HCT116 (cell line): ENCODE results near the gene GALNT6. TPM values are rescaled to one million over a fixed set of nuclear protein-coding genes. Genes with fewer than 3 reads are reported as not detected.

Source experiments
- ATAC-seq: fragments of 200-7000 bp; cut with Tn5 transposase; 2 replicates; pipeline ENCODE4 v1.9.1; 2020; ENCODE audit warnings: mild to moderate bottlenecking, moderate library complexity
- BruUV-seq: library from RNA; stranded (reverse); fragments of 400-500 nt; replicated peaks from 2 replicates; lab custom pipeline; 2021; lab: Mats Ljungman, UMichigan
- CTCF ChIA-PET: fragments of 300-600 bp; sonication (Branson Sonifier 250); formaldehyde crosslinking; loops from one replicate; lab custom pipeline; 2021; ENCODE audit warnings: antibody characterized with exemption; lab: Charles Lee
- POLR2A ChIA-PET: fragments of 300-600, 350-600 bp; sonication (Branson Sonifier 250); formaldehyde crosslinking; loops from one replicate; lab custom pipeline; 2021; ENCODE audit warnings: antibody characterized with exemption; lab: Charles Lee
- RAD21 ChIA-PET, 2 experiments: fragments of 300-600 bp; sonication (Branson Sonifier 250); formaldehyde crosslinking; loops; one replicate each; lab custom pipeline; 2023; ENCODE audit warnings: low total read pairs in 2 of 2; ENCODE audit not compliant: uncharacterized antibody in 2 of 2, unreplicated experiment in 2 of 2, low non-redundant PET in 1 of 2; lab: Charles Lee
- DNase-seq: peaks from one replicate; pipeline ENCODE4 v3.0.0-alpha.2; 2010; ENCODE audit warnings: low read depth, low spot score
- H2AFZ ChIP-seq: fragments of 200-600 bp; shearing (Covaris generic), sonication (generic); 2 replicates; pipeline ENCODE4 v1.6.1; 2017; ENCODE audit warnings: low read depth, mixed run types, mixed read lengths, antibody characterized with exemption, low read length; ENCODE audit not compliant: poor library complexity, severe bottlenecking
- H3K27ac ChIP-seq: 2 replicates; pipeline ENCODE4 v1.5.1; 2012; ENCODE audit warnings: low read depth, low read length
- H3K27me3 ChIP-seq: fragments of 200-600 bp; sonication (generic); 2 replicates; pipeline ENCODE4 v1.6.1; 2016; ENCODE audit warnings: mixed run types, low read length, mixed read lengths; ENCODE audit not compliant: insufficient read depth
- H3K36me3 ChIP-seq, 2 experiments: fragments of 200-500 bp in 1 of 2; fragments of 200-600 bp in 1 of 2; sonication (Bioruptor generic) in 1 of 2; sonication (generic) in 1 of 2; 2 replicates each; pipeline versions ENCODE4 v1.5.1 to v1.6.1; 2014 to 2016; ENCODE audit warnings: low read length in 2 of 2, inconsistent platforms in 1 of 2, mixed read lengths in 1 of 2, mixed run types in 1 of 2; ENCODE audit not compliant: insufficient read depth in 2 of 2, control insufficient read depth in 1 of 2
- H3K4me1 ChIP-seq, 2 experiments: fragments of 200-600 bp in 1 of 2; sonication (generic) in 1 of 2; 2 replicates each; pipeline versions ENCODE4 v1.5.1 to v1.6.1; 2012 to 2017; ENCODE audit warnings: low read length in 2 of 2, inconsistent platforms in 1 of 2, mild to moderate bottlenecking in 1 of 2, mixed read lengths in 1 of 2, mixed run types in 1 of 2, moderate library complexity in 1 of 2; ENCODE audit not compliant: insufficient read depth in 2 of 2, control insufficient read depth in 1 of 2
- H3K4me2 ChIP-seq: fragments of 200-600 bp; sonication (generic); 2 replicates; pipeline ENCODE4 v1.6.1; 2017; ENCODE audit warnings: mixed run types, low read length, mixed read lengths
- H3K4me3 ChIP-seq, 2 experiments: fragments of 200-600 bp in 1 of 2; sonication (generic) in 1 of 2; replicated peaks in 1 of 2; 2 replicates each; pipeline ENCODE4 v1.5.1; 2011 to 2016; ENCODE audit warnings: low read length in 2 of 2, control low read depth in 1 of 2, low read depth in 1 of 2, mild to moderate bottlenecking in 1 of 2, mixed read lengths in 1 of 2, mixed run types in 1 of 2
- H3K79me2 ChIP-seq: fragments of 200-600 bp; sonication (generic); 2 replicates; pipeline ENCODE4 v1.6.1; 2017; ENCODE audit warnings: mild to moderate bottlenecking, mixed run types, low read length, moderate library complexity, mixed read lengths; ENCODE audit not compliant: insufficient read depth
- H3K9ac ChIP-seq: fragments of 200-600 bp; sonication (generic); 2 replicates; pipeline ENCODE4 v1.6.1; 2016; ENCODE audit warnings: low read length, mixed read lengths
- H3K9me2 ChIP-seq: fragments of 200-600 bp; sonication (generic), shearing (Covaris generic); 2 replicates; pipeline ENCODE4 v1.6.1; 2017; ENCODE audit warnings: mixed run types, mild to moderate bottlenecking, moderate library complexity; ENCODE audit not compliant: insufficient read depth
- H3K9me3 ChIP-seq, 2 experiments: fragments of 200-500 bp in 1 of 2; fragments of 200-600 bp in 1 of 2; sonication (Bioruptor generic) in 1 of 2; sonication (generic) in 1 of 2; 2 replicates each; pipeline ENCODE4 v1.6.1; 2014 to 2017; ENCODE audit warnings: low read length in 2 of 2, mixed read lengths in 2 of 2, inconsistent platforms in 1 of 2, low read depth in 1 of 2, mild to moderate bottlenecking in 1 of 2, mixed run types in 1 of 2, moderate library complexity in 1 of 2; ENCODE audit not compliant: control insufficient read depth in 1 of 2, insufficient read depth in 1 of 2
- H4K20me1 ChIP-seq: fragments of 200-600 bp; sonication (generic), shearing (Covaris generic); 2 replicates; pipeline ENCODE4 v1.6.1; 2017; ENCODE audit warnings: mixed run types, mild to moderate bottlenecking, moderate library complexity; ENCODE audit not compliant: insufficient read depth
- ATF3 ChIP-seq: IDR thresholded peaks from 2 replicates; pipeline ENCODE4 v1.6.1; 2012
- CBX3 ChIP-seq: IDR thresholded peaks from 2 replicates; pipeline ENCODE4 v1.6.1; 2012; ENCODE audit warnings: low read depth
- CEBPB ChIP-seq: IDR thresholded peaks from 2 replicates; pipeline ENCODE4 v1.6.1; 2012; ENCODE audit warnings: low read depth
- EGR1 ChIP-seq: IDR thresholded peaks from 2 replicates; pipeline ENCODE4 v1.6.1; 2012; ENCODE audit warnings: low read depth
- FOSL1 ChIP-seq: IDR thresholded peaks from 2 replicates; pipeline ENCODE4 v1.6.1; 2012; ENCODE audit warnings: low read depth
- JUND ChIP-seq: IDR thresholded peaks from 2 replicates; pipeline ENCODE4 v1.6.1; 2012
- MAX ChIP-seq: IDR thresholded peaks from 2 replicates; pipeline ENCODE4 v1.6.1; 2012
- RAD21 ChIP-seq: IDR thresholded peaks from 2 replicates; pipeline ENCODE4 v1.6.1; 2012; ENCODE audit warnings: low read depth, mild to moderate bottlenecking
- REST ChIP-seq: IDR thresholded peaks from 2 replicates; pipeline ENCODE4 v1.6.1; 2012; ENCODE audit warnings: low read depth
- SRF ChIP-seq: IDR thresholded peaks from 2 replicates; pipeline ENCODE4 v1.6.1; 2012; ENCODE audit warnings: low read depth
- TCF7L2 ChIP-seq: IDR thresholded peaks from 2 replicates; pipeline ENCODE4 v1.7.0; 2011; ENCODE audit warnings: borderline replicate concordance, inconsistent platforms; ENCODE audit not compliant: insufficient read depth, insufficient read length; ENCODE audit errors: extremely low read depth
- YY1 ChIP-seq: IDR thresholded peaks from 2 replicates; pipeline ENCODE4 v1.6.1; 2011; ENCODE audit warnings: low read length, low read depth, moderate library complexity, mild to moderate bottlenecking; ENCODE audit not compliant: insufficient replicate concordance; ENCODE audit errors: extremely low read depth
- ZBTB33 ChIP-seq: IDR thresholded peaks from 2 replicates; pipeline ENCODE4 v1.6.1; 2011; ENCODE audit warnings: mild to moderate bottlenecking, low read length, moderate library complexity; ENCODE audit not compliant: insufficient replicate concordance; ENCODE audit errors: extremely low read depth
- ZFX ChIP-seq: fragments of 450-650 bp; IDR thresholded peaks from 2 replicates; pipeline ENCODE4 v1.6.1; 2017
- intact Hi-C: fragments of 100-400 bp; cut with micrococcal nuclease; formaldehyde crosslinking; loops from 2 replicates; pipeline ENCODE4 v1.10.0; 2022
- total RNA-seq: library from RNA; stranded (reverse); gene quantifications from one replicate; pipeline ENCODE4 v1.2.1, GENCODE V29; 2021; ENCODE audit not compliant: unreplicated experiment

GALNT6 gene
- total RNA-seq, 1 experiment from 2014 or later: 16.4 TPM

GRCh38 chr12:51430196-51430895 lies 39.1 kb upstream of the GALNT6 start:
- H2AFZ ChIP-seq: no peak overlapping the region
- no peaks in the 10 kb centered on the region for H4K20me1 ChIP-seq
- no peak for TF ChIP-seq YY1
- TF ChIP-seq, all 23 proteins: peak for 0
- Histone ChIP-seq H3K4me3 (no peak overlapping the region), H3K27ac (no peak overlapping the region), H3K4me1 (peaks cover 0 to 1% of the 10 kb centered on the region in 2 experiments; a peak in 1 of 4 replicates), H3K79me2 (no peaks in the 10 kb centered on the region), H3K4me2 (no peak overlapping the region), H3K9me2 (no peaks in the 10 kb centered on the region), H3K9ac (no peak overlapping the region), H3K27me3 (no peaks in the 10 kb centered on the region), H3K9me3 (no peaks in the 10 kb centered on the region), H3K36me3 (no peaks in the 10 kb centered on the region)
- ChIA-PET CTCF (no interaction called here), RAD21 (no interaction called here), POLR2A (no interaction called here)
- ATAC-seq (no peak), DNase-seq (no peak)
- BruUV-seq: no TSS peak
- intact Hi-C loops: no loop called here

- Histone ChIP-seq H3K4me3 (no peak overlapping the region), H3K4me1 (peaks cover 3 to 8% of the 10 kb centered on the region in 2 experiments; a peak in 1 of 4 replicates), H3K9me2 (no peaks in the 10 kb centered on the region), H3K9ac (no peak overlapping the region), H3K9me3 (no peaks in the 10 kb centered on the region), H3K4me2 (no peak overlapping the region), H3K27me3 (no peaks in the 10 kb centered on the region), H4K20me1 (no peaks in the 10 kb centered on the region), H3K27ac (no peak overlapping the region), H2AFZ (no peak overlapping the region), H3K36me3 (no peaks in the 10 kb centered on the region), H3K79me2 (no peaks in the 10 kb centered on the region)
- intact Hi-C loops: no loop called here
- ChIA-PET CTCF (interaction anchor here (1.6 kb wide), 1 partner anchor 103 kb away, joined by 3 read pairs; no protein-coding TSS in a partner anchor), POLR2A (no interaction called here), RAD21 (no interaction called here)
- no peak for ATAC-seq
- BruUV-seq: no TSS peak
- DNase-seq: no peak
- TF ChIP-seq YY1: no peak
- no peak for TF ChIP-seq TCF7L2
- TF ChIP-seq MAX: no peak
- TF ChIP-seq ZBTB33: no peak
- no peak for TF ChIP-seq CEBPB
- no peak for TF ChIP-seq SRF
- no peak for TF ChIP-seq JUND
- TF ChIP-seq ZFX: no peak
- TF ChIP-seq FOSL1: no peak
- no peak for TF ChIP-seq EGR1
- TF ChIP-seq CBX3: no peak
- no peak for TF ChIP-seq ATF3
- TF ChIP-seq REST: no peak
- no peak for TF ChIP-seq RAD21
Measured at GRCh38 chr12:51429700-51430099, 38.5 kb upstream of the GALNT6 start.
